Measurements from ENCODE around the gene RANBP3. TPM values are rescaled to one million over a fixed set of nuclear protein-coding genes. Genes with fewer than 3 reads are reported as not detected.

The RANBP3 gene
- total RNA-seq, 1 experiment from 2014 or later, result 44.1 TPM

DNA sequence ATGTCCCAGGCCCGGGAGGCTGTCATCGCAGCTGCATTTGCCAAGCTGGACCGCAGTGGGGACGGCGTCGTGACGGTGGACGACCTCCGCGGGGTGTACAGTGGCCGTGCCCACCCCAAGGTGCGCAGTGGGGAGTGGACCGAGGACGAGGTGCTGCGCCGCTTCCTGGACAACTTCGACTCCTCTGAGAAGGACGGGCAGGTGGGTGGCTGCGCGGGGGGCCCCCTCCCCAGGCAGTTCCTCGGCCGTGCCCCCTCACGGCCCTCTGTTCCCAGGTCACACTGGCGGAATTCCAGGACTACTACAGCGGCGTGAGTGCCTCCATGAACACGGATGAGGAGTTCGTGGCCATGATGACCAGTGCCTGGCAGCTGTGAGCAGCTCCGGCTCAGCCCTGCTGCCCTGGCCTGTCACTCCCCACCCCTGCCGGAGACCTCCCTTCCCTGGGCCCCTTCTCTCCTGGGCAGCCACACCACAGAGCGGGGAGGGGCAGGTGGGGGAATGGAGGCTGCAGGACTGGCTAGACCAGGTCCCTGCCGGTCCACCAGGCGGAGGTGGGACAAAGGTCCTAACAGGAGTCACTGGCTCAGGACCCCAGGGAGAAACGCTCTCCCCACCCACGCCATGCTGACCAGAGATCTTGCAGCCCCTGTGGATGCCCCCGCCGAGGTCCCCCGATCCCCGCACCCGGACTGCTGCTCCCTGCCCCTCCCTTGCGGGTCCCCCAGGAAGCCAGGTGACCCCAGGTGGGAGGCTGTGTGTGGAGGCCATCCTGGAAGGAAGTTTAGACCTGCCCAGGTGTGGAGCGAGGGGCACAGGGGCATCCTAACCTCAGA, 62.8 kb downstream of the RANBP3 start:
- no peak for TF ChIP-seq EZH2 (IDR thresholded peaks at IDR 0.05; ENCODE audit: low read depth)
- TF ChIP-seq, protein P1, sequence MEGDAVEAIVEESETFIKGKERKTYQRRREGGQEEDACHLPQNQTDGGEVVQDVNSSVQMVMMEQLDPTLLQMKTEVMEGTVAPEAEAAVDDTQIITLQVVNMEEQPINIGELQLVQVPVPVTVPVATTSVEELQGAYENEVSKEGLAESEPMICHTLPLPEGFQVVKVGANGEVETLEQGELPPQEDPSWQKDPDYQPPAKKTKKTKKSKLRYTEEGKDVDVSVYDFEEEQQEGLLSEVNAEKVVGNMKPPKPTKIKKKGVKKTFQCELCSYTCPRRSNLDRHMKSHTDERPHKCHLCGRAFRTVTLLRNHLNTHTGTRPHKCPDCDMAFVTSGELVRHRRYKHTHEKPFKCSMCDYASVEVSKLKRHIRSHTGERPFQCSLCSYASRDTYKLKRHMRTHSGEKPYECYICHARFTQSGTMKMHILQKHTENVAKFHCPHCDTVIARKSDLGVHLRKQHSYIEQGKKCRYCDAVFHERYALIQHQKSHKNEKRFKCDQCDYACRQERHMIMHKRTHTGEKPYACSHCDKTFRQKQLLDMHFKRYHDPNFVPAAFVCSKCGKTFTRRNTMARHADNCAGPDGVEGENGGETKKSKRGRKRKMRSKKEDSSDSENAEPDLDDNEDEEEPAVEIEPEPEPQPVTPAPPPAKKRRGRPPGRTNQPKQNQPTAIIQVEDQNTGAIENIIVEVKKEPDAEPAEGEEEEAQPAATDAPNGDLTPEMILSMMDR (conservative IDR thresholded peaks at IDR 0.05), result no peak
- no peaks in the 10 kb centered on the region for H3K36me3 ChIP-seq (ENCODE audit: low read depth)
- ChIA-PET CTCF (interaction anchor here (0.6 kb wide), 1 partner anchor 196 kb away, joined by 4 read pairs; no protein-coding TSS in a partner anchor), POLR2A (ENCODE audit: unreplicated experiment) (interaction anchor here (0.6 to 0.7 kb wide), 2 partner anchors 173 to 195 kb away, joined by 3 to 7 read pairs; partner anchors contain the start of gene CATSPERD)
- peak overlapping the region; percentile 61 for H3K4me3 ChIP-seq
- H3K9me2 ChIP-seq (ENCODE audit: insufficient read depth), result no peaks in the 10 kb centered on the region
- H3K4me2 ChIP-seq, result peak overlapping the region; percentile 86
- no peaks in the 10 kb centered on the region; the same call in none of the 2 replicates for H3F3A ChIP-seq (ENCODE audit: insufficient read depth, low read depth)
- no peak overlapping the region for H2AFZ ChIP-seq
- H3K27me3 ChIP-seq (ENCODE audit: insufficient read depth, low read depth), result no peaks in the 10 kb centered on the region
- BruUV-seq (replicated peaks), result no TSS peak
- DNase-seq, result peak; percentile 66 to 79
- H3K9me3 ChIP-seq (ENCODE audit: insufficient read depth, low read depth), result no peaks in the 10 kb centered on the region
- no peaks in the 10 kb centered on the region for H3K79me2 ChIP-seq (ENCODE audit: low read depth)
- H3K27ac ChIP-seq, result peak overlapping the region; percentile 52
- no peaks in the 10 kb centered on the region for H4K20me1 ChIP-seq (ENCODE audit: insufficient read depth)
- intact Hi-C loops (cut with micrococcal nuclease; ENCODE audit: unreplicated experiment), result loop anchor here (1.0 kb wide), 1 partner anchor 11 kb away; the partner anchor contains the start of gene VMAC
- peaks cover 24% of the 10 kb centered on the region for H3K4me1 ChIP-seq (replicated peaks; ENCODE audit: insufficient read depth)

DNA sequence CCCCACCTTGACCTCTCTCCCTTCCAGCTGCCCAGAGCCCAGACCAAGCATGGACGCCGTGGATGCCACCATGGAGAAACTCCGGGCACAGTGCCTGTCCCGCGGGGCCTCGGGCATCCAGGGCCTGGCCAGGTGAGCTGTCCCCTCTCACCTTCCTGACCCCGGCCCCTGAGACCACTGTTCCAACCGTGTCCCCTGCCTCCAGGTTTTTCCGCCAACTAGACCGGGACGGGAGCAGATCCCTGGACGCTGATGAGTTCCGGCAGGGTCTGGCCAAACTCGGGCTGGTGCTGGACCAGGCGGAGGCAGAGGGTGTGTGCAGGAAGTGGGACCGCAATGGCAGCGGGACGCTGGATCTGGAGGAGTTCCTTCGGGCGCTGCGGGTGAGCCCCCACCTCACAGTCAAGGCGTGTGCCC, 63.6 kb downstream of the RANBP3 start:
- no peaks in the 10 kb centered on the region for H3K79me2 ChIP-seq (ENCODE audit: low read depth)
- H3K27me3 ChIP-seq (ENCODE audit: insufficient read depth, low read depth), result no peaks in the 10 kb centered on the region
- no peaks in the 10 kb centered on the region; the same call in none of the 2 replicates for H3F3A ChIP-seq (ENCODE audit: insufficient read depth, low read depth)
- H3K27ac ChIP-seq, result peak overlapping the region; percentile 52; the same call in 1 of the 2 replicates
- H2AFZ ChIP-seq, result no peak overlapping the region
- ChIA-PET CTCF (no interaction called here), POLR2A (ENCODE audit: unreplicated experiment) (interaction anchor here (0.6 kb wide), 1 partner anchor 87 kb away, joined by 5 read pairs; no protein-coding TSS in a partner anchor)
- H3K9me3 ChIP-seq (ENCODE audit: insufficient read depth, low read depth), result no peaks in the 10 kb centered on the region
- H3K4me2 ChIP-seq, result peak overlapping the region; percentile 86
- TSS peak; percentile 32 for BruUV-seq (replicated peaks)
- peak in 1 of 2 experiments; percentile 35 for DNase-seq
- H3K4me3 ChIP-seq, result peak overlapping the region; percentile 61
- intact Hi-C loops (cut with micrococcal nuclease; ENCODE audit: unreplicated experiment), result loop anchor here (1.0 kb wide), 1 partner anchor 10 kb away; the partner anchor contains the start of gene VMAC
- H4K20me1 ChIP-seq (ENCODE audit: insufficient read depth), result no peaks in the 10 kb centered on the region
- H3K9me2 ChIP-seq (ENCODE audit: insufficient read depth), result no peaks in the 10 kb centered on the region
- H3K4me1 ChIP-seq (replicated peaks; ENCODE audit: insufficient read depth), result peaks cover 24% of the 10 kb centered on the region
- no peak for TF ChIP-seq EZH2 (IDR thresholded peaks at IDR 0.05; ENCODE audit: low read depth)
- TF ChIP-seq, protein P1 (conservative IDR thresholded peaks at IDR 0.05), result no peak
- H3K36me3 ChIP-seq (ENCODE audit: low read depth), result no peaks in the 10 kb centered on the region

DNA sequence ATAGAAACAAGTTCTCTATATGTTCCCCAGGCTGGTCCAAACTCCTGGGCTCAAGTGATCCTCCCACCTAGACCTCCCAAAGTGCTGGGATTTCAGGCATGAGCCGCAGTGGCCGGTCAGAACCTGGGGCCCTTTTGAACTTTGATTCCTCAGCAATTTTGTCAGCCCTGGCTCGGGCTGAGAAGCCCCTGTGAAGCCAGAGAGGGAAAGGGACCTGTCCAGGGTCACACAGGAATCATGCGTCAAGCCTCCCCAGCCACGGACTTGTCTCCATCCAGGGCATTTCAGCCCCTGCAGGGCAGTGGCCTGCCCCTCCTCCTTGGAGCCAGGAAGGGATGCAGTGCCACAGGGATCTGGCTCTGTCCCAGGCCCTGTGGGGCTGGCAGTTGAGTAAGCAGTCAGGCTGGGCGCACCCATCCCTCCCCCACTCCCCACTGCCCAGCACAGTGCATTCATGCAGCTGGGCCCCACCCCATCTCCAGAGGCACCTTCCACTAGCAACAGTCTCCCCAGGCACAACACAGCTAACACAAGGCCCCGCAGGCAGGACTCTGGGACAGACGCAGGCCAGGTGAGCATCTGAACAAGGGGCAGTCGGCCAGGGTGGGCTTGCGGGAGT, 64.1 kb downstream of the RANBP3 start, which contains the start of gene CAPS:
Gene CAPS, plus strand, starts transcription at position 516 of the 619 bp plus-strand sequence. CDS start 153 bp downstream, outside the sequence.
- CTCF ChIA-PET, result no interaction called here
- no TSS peak for BruUV-seq (replicated peaks)
- peak within 1 kb of the TSS; percentile 86 for H3K4me2 ChIP-seq
- H3K27me3 ChIP-seq (ENCODE audit: insufficient read depth, low read depth), result no peaks in the 10 kb centered on the region
- H3K9me3 ChIP-seq (ENCODE audit: insufficient read depth, low read depth), result no peaks in the 10 kb centered on the region
- no peaks in the 10 kb centered on the region; the same call in none of the 2 replicates for H3F3A ChIP-seq (ENCODE audit: insufficient read depth, low read depth)
- H3K79me2 ChIP-seq (ENCODE audit: low read depth), result no peaks in the 10 kb centered on the region
- H3K36me3 ChIP-seq (ENCODE audit: low read depth), result no peaks in the 10 kb centered on the region
- no peak within 1 kb of the TSS for H2AFZ ChIP-seq
- no peaks in the 10 kb centered on the region for H4K20me1 ChIP-seq (ENCODE audit: insufficient read depth)
- TF ChIP-seq, protein P1 (conservative IDR thresholded peaks at IDR 0.05), result no peak
- TF ChIP-seq EZH2 (IDR thresholded peaks at IDR 0.05; ENCODE audit: low read depth), result no peak
- peak within 1 kb of the TSS; percentile 52; the same call in 1 of the 2 replicates for H3K27ac ChIP-seq
- no peaks in the 10 kb centered on the region for H3K9me2 ChIP-seq (ENCODE audit: insufficient read depth)
- H3K4me1 ChIP-seq (replicated peaks; ENCODE audit: insufficient read depth), result peaks cover 24% of the 10 kb centered on the region
- POLR2A ChIA-PET (ENCODE audit: unreplicated experiment), result interaction anchor here (0.6 kb wide), 1 partner anchor 86 kb away, joined by 5 read pairs; no protein-coding TSS in a partner anchor
- H3K4me3 ChIP-seq, result peak within 1 kb of the TSS; percentile 61
- DNase-seq, result peak; percentile 74 to 85
- intact Hi-C loops (cut with micrococcal nuclease; ENCODE audit: unreplicated experiment), result loop anchor here (1.0 kb wide), 1 partner anchor 10 kb away; the partner anchor contains the start of gene VMAC

Measured in PC-9 (cell line).